GM18868 (cell line): ENCODE measurements around the gene RALB.
A peak's percentile ranks its signal among the peaks of the same experiment; 100 is the strongest.

ENCODE experiments used
- ATAC-seq: cut with Tn5 transposase; IDR thresholded peaks from one replicate; pipeline ENCODE4 v1.9.1; 2021; ENCODE audit warnings: mild to moderate bottlenecking, moderate library complexity; ENCODE audit not compliant: unreplicated experiment

Gene RALB

GRCh38 chr2:120261387-120262006 is 8.8 kb downstream of the RALB start:
- ATAC-seq, result peak; percentile 71

GRCh38 chr2:120262150-120262549 is 9.5 kb downstream of the RALB start:
- ATAC-seq, result no peak

- no peak for ATAC-seq
These were observed 10.2 kb downstream of the RALB start for GRCh38 chr2:120262761-120263428.

DNA sequence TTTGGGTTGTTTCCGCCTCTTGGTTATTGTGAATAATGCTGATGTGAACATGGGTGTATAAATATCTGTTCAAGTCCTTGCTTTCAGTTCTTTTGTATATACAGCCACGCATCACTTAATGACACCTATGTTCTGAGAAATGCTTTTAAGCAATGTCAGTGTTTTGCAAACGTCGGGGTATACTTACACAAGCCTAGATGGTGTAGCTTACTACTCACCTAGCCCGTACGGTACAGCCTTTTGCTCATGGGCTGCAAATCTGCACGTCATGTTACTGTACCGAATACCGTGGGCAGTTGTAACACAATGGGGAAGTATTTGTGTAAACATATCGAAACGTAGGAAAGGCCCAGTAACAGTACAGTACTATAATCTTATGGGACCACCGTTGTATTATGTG is 12.4 kb downstream of the RALB start:
- ATAC-seq, result peak; percentile 77

- ATAC-seq, result no peak
These were observed 14.7 kb downstream of the RALB start for GRCh38 chr2:120267348-120267747.

DNA sequence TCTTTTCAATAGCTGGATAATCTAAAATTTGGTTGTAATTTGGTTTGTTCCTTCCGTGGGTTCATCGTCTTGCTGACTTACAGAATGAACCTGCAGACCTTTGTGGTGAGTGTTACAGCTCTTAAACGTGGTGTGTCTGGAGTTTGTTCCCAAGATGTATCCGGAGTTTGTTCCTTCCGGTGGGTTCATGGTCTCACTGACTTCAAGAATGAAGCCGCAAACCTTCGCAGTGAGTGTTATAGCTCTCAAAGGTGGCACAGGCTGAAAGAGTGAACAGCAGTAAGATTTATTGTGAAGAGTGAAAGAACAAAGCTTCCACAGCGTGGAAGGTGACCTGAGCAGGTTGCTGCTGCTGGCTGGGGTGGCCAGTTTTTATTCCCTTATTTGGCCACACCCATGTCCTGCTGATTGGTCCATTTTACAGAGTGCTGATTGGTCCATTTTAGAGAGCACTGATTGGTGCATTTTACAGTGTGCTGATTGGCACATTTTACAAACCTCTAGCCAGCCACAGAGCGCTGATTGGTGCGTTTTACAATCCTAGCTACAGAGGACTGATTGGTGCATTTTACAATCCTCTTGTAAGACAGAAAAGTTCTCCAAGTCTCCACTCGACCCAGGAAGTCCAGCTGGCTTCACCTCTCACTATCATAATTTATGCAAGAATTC is 16.6 kb downstream of the RALB start:
- no peak for ATAC-seq

GRCh38 chr2:120269816-120270215 is 17.2 kb downstream of the RALB start:
- no peak for ATAC-seq

GRCh38 chr2:120271711-120272379 is 19.2 kb downstream of the RALB start:
- no peak for ATAC-seq

DNA sequence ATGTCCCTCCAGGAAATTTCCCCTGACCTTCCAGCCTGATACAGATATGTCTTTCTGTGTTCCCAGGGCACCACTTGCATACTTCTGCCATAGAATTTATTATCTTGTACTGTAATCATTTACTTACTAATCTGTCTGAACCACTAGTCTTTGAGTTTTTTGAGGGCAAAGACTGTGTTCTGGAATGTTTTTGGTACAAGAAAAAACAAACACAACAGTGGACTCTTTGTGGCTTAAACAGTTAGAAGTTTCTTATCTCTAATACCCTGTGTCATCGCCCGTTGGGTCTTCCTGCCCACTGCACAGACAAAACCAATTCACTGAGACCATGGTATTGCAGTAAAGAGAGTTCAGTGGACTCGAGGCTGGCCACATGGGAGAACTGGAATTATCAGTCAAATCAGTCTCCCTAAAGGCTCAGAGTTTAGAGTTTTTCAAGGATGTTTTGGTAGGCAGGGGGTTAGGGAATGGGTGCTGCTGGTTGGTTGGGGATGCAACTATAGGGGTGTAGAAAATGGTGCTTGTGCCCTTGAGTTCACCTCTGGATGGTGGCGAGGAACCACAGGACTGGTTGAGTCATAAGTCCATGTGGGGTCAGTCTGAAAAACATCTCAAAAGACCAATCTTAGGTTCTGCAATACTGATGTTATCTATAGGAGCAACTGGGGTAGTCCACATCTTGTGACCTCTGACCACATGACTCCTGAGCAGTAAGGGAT is 20.3 kb downstream of the RALB start:
- no peak for ATAC-seq

GRCh38 chr2:120275617-120276400 is 23.2 kb downstream of the RALB start:
- no peak for ATAC-seq

DNA sequence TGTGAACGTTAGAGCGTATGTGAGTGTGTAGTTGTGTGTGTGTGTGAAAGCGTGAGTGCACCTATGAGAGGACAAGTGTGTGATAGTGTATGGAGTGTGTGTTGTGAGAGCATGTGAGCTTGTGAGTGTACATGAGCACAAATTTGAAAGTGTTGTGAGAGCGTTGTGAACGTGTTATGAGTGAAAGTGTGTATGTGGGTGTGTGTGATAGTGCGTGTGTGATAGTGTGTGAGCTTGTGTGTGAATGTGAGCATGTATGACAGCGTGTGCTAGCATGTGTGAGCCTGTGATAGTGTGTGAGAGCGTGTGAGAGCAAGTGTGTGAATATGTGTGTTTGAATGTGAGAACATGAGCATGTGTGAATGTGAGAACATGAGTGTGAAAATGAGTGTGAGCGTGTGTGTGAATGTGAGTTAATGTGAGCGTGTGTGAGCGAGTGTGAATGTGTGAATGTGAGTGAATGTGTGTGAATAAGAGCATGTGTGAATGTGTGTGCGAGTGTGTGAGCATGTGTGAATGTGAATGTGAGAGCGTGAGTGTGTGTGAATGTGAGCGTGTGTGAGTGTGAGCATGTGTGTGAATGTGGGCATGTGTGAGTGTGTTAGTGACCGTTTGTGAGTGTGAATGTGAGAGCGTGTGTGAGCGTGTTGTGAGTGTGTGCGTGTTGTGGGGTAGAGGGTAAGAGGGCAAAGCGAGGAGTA is 25.0 kb downstream of the RALB start:
- no peak for ATAC-seq

GRCh38 chr2:120278901-120279300 is 26.2 kb downstream of the RALB start:
- no peak for ATAC-seq

GRCh38 chr2:120279708-120280107 is 27.1 kb downstream of the RALB start:
- no peak for ATAC-seq

- no peak for ATAC-seq
These were observed 31.0 kb downstream of the RALB start for GRCh38 chr2:120283649-120284048.

DNA sequence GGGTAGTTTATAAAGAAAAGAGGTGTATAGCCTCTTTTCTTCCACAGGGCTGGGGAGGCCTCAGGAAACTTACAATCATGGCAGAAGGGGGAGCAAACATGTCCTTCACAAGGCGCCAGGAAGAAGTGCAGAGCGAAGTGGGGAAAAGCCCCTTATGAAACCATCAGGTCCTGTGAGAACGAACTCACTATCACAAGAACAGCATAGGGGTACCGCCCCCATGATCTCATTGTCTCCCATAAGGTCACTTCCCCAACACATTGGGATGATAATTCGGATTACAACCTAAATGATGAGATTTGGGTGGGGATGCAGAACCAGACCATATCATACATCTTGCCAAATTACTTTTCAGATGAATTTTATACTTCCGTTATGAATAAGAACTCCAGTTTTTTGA is 32.4 kb downstream of the RALB start:
- ATAC-seq, result no peak

DNA sequence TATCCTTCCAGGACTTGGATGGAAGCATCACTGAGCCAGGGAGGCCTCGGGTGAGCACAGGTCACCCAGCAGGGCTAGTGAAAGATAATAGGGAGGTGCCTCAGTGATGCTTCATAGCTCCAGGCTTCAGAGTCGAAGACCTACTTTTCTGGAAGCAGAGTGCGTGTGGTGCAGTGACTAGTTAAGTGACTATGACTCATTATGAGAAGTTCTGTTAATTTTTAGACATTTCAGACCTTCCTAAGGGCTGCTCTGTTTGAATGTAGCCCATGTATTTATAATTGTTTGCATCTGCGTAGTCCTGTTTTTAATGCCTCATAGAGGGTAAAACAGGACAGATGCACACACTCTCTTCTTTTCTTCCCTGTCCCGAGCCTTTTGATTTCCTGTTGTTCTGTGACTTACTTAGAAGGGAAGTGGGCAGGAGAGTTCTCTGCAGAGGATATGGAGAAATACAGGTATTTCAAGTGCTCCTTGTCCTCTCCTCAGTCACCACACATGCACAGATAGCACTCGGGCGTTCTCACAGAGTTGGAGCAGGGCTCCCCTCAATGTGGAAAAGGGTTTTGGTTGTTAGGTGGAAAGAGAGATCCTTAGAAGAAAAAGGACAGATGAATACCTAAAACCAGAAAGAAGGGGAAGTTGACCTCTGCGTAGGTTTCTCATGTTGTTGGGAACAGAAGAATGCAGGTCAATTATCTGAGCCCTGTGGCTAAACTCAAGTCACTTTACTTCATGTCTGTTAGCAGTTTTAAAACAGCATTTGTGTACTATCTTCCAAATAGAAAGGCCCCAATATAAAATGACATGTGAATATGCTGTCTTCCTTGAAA is 34.7 kb downstream of the RALB start:
- peak; percentile 98 for ATAC-seq

DNA sequence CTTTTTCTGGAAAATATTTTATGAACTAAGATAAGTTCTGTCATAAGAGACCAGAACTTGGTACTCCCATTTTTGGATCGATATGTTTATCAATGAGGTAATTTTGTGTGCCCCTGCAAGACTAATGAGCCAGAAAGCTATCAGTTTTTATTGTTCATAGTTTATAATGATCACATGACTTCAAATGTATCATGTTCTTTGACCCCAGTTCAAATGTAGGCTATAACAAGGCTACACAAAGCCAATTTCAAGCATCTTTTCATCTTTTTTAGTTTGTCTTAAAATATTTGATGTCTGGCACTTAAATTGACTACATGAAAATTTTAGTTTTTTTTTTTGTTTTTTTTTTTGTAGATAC is 35.3 kb downstream of the RALB start:
- ATAC-seq, result no peak

- ATAC-seq, result no peak
These were observed 36.7 kb downstream of the RALB start for GRCh38 chr2:120289221-120289906.
